Measurements from ENCODE around the gene VAV1. TPM values are rescaled to one million over a fixed set of nuclear protein-coding genes. Genes with fewer than 3 reads are reported as not detected.

Gene VAV1, protein sequence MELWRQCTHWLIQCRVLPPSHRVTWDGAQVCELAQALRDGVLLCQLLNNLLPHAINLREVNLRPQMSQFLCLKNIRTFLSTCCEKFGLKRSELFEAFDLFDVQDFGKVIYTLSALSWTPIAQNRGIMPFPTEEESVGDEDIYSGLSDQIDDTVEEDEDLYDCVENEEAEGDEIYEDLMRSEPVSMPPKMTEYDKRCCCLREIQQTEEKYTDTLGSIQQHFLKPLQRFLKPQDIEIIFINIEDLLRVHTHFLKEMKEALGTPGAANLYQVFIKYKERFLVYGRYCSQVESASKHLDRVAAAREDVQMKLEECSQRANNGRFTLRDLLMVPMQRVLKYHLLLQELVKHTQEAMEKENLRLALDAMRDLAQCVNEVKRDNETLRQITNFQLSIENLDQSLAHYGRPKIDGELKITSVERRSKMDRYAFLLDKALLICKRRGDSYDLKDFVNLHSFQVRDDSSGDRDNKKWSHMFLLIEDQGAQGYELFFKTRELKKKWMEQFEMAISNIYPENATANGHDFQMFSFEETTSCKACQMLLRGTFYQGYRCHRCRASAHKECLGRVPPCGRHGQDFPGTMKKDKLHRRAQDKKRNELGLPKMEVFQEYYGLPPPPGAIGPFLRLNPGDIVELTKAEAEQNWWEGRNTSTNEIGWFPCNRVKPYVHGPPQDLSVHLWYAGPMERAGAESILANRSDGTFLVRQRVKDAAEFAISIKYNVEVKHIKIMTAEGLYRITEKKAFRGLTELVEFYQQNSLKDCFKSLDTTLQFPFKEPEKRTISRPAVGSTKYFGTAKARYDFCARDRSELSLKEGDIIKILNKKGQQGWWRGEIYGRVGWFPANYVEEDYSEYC
- 12.0 and 34.0 TPM in 2 replicates for total RNA-seq (2011; cell fraction: chromatin; rRNA removed; ENCODE audit: low replicate concordance)
- total RNA-seq (2011; cell fraction: nucleolus; rRNA removed) = 15.5 and 23.5 TPM in 2 replicates
- 12.6 and 13.2 TPM in 2 replicates for total RNA-seq (2011; cell fraction: nucleoplasm; rRNA removed)
- total RNA-seq (2014; rRNA removed) = 13.6 and 13.7 TPM in 2 replicates
- total RNA-seq (2014; rRNA removed; fragmentation: Illumina TruSeq; extraction: Trizol) = 8.7 and 9.4 TPM in 2 replicates
- total RNA-seq (2015; rRNA removed; fragmentation: Illumina TruSeq; extraction: Trizol) = 19.1 and 19.7 TPM in 2 replicates
- total RNA-seq (2021) = 17.3 and 20.1 TPM in 2 replicates
- 8.4 and 18.5 TPM in 2 replicates for polyA plus RNA-seq (2011; rRNA removed)
- 7.1 and 10.6 TPM in 2 replicates for polyA plus RNA-seq (2011; cell fraction: cytosol; rRNA removed)
- 19.2 and 28.2 TPM in 2 replicates for polyA plus RNA-seq (2011; cell fraction: nucleus; rRNA removed)
- polyA plus RNA-seq (2012) = 18.1 and 29.2 TPM in 2 replicates
- 12.4 and 13.3 TPM in 2 replicates for polyA plus RNA-seq (2014; fragmentation: Illumina TruSeq; extraction: Trizol)
- polyA plus RNA-seq (2014; fragmentation: Nextera tagmentation; extraction: Ambion mirVana) = 1 to 10 TPM in 1 of 2 experiments, under 1 TPM in 1; 0.46 to 1.3 TPM
- polyA plus RNA-seq (2014; rRNA removed) = 10.9 and 11.1 TPM in 2 replicates
- polyA minus RNA-seq (2011; rRNA and poly(A)+ RNA removed) = 10.3 and 18.3 TPM in 2 replicates
- polyA minus RNA-seq (2011; cell fraction: cytosol; rRNA and poly(A)+ RNA removed) = 4.7 and 11.8 TPM in 2 replicates
- polyA minus RNA-seq (2011; cell fraction: nucleus; rRNA and poly(A)+ RNA removed) = 12.7 and 24.3 TPM in 2 replicates
- Bru-seq, nascent RNA = percentile 49 among the genes with signal in this experiment
- BruChase-seq, experiment 1, labeled RNA remaining after a 2-hour chase = percentile 52 among the genes with signal in this experiment
- BruChase-seq, experiment 2, labeled RNA remaining after a 6-hour chase = percentile 52 among the genes with signal in this experiment
- long read RNA-seq, experiment 1, partial matches to known transcripts = 5 of 10 reads
- long read RNA-seq, experiment 1, other reads (novel, unspliced or antisense) = 2 of 10 reads
- long read RNA-seq, experiment 2, partial matches to known transcripts = 1 of 14 reads
- long read RNA-seq, experiment 2, other reads (novel, unspliced or antisense) = 9 of 14 reads
- long read RNA-seq, experiment 3, partial matches to known transcripts = 1 of 4 reads
- long read RNA-seq, experiment 3, other reads (novel, unspliced or antisense) = 2 of 4 reads

DNA sequence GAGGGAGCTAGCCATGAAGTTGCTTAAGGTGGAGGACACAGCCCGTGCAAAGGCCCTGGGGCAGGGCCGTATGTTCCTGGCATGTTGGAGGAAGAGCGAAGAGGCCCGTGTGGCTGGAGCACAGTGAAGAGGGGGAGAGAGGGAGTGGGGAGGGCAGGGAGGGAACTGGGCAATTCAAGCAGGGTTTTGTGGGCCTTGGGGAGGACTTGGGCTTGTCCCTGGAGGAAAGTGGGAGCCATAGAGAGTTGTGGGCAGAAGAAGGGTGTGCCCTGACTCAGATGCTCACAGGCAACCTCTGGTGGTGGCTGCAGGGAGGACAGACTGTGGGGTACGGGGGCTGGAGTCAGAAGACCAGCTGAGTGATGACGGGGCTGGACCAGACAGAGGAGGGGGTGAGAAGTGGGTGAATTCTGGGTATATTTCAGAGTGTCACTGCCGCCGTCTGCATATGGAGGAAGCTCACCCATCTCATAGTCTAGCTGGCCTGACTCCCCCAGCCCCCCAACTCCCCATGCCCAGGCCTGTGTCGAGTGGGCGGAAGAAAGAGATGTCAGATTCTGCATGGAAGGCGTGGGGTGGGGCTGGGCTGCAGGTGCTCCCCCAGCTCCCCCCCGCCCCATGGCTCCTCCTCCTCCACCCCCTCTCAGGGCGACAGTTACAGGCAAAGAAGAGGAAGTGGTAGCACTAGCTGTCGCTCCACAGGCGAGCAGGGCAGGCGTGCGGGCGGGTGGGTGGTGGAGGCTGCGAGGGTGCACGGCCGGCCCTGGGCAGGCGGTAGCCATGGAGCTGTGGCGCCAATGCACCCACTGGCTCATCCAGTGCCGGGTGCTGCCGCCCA, at the start of gene VAV1:
Gene VAV1, plus strand, starts transcription at position 681 of the 838 bp plus-strand sequence. Its CDS starts 100 bp downstream, at position 781.
- Histone ChIP-seq H3K36me3 (ENCODE audit: control insufficient read depth, insufficient read depth, low read length) (no peaks in the 10 kb centered on the region), H3K27me3 (ENCODE audit: control insufficient read depth in 2 of 2, insufficient read depth in 2 of 2, low read length in 2 of 2) (no peaks in the 10 kb centered on the region), H3K9me1 (ENCODE audit: control insufficient read depth, insufficient read depth, low read length) (no peaks in the 10 kb centered on the region), H3K4me1 (replicated peaks in 1 of 2; ENCODE audit: control insufficient read depth in 2 of 2, insufficient read depth in 2 of 2, low read length in 2 of 2) (peaks cover 0 to 32% of the 10 kb centered on the region in 2 experiments; a peak in 3 of 5 replicates), H2AFZ (ENCODE audit: low read depth, low read length) (peak within 1 kb of the TSS; percentile 90), H3K9me3 (replicated peaks; ENCODE audit: control insufficient read depth, insufficient read depth, low read depth, low read length) (no peaks in the 10 kb centered on the region), H3K9ac (ENCODE audit: insufficient read depth in 1 of 2, low read depth in 2 of 2, low read length in 2 of 2) (peak within 1 kb of the TSS; percentile 54 to 94), H4K20me1 (replicated peaks; ENCODE audit: control insufficient read depth, insufficient read depth, low read length) (no peaks in the 10 kb centered on the region), H3K4me3 (peak within 1 kb of the TSS; percentile 62), H3K4me2 (ENCODE audit: insufficient read depth, low read length) (peak within 1 kb of the TSS; percentile 90), H3K27ac (ENCODE audit: extremely low read depth, low read depth, low read length) (peak within 1 kb of the TSS; percentile 58), H3K79me2 (ENCODE audit: control insufficient read depth, insufficient read depth, low read length) (peaks cover 14% of the 10 kb centered on the region; the same call in 2 of the 3 replicates)
- intact Hi-C loops (cut with micrococcal nuclease) (loop anchor here (2.0 kb wide), 1 partner anchor 35 kb away; the partner anchor contains the start of gene GPR108), in situ Hi-C loops (cut with MboI) (no loop called here)
- FAIRE-seq (no peak), DNase-seq (ENCODE audit: extremely low read depth in 1 of 4, low spot score in 3 of 4) (peak; percentile 75 to 88 (median 78)), ATAC-seq (peak; percentile 79)
- BruUV-seq (replicated peaks) = no TSS peak
- CTCF ChIA-PET (ENCODE audit: low intra/inter-chr PET ratio) = no interaction called here
- 17% methylated on average over 20 of the region's 25 CpGs for WGBS (ENCODE audit: insufficient coverage, low coverage, missing lambda C conversion rate)
- POLR2A ChIA-PET = interaction anchor here (0.6 to 0.8 kb wide), 3 partner anchors 115 to 242 kb away, joined by 3 read pairs; partner anchors contain the start of genes ADGRE1 and TNFSF9
- TF ChIP-seq ZNF316 (IDR thresholded peaks at IDR 0.05) (no peak), ZNF431 (CRISPR knock-in tag; IDR thresholded peaks at IDR 0.05) (0 out of 2 replicates have a peak, but pooled peaks have one; percentile 17), ZNF197 (CRISPR knock-in tag; IDR thresholded peaks at IDR 0.05; ENCODE audit: low read depth) (no peak), FOXK2 (conservative IDR thresholded peaks at IDR 0.05 in 1 of 2, IDR thresholded peaks at IDR 0.05 in 1 of 2; ENCODE audit: low read depth in 2 of 2) (no peak), ZBTB8A (IDR thresholded peaks at IDR 0.05; ENCODE audit: partially characterized antibody) (no peak), RBM34 (IDR thresholded peaks at IDR 0.05; ENCODE audit: borderline replicate concordance, insufficient read depth, low read length) (no peak), ZC3H11A (IDR thresholded peaks at IDR 0.05; ENCODE audit: low read depth, low read length) (no peak), HDAC2 (IDR thresholded peaks at IDR 0.05) (peak; percentile 93), GABPB1 (CRISPR knock-in tag; IDR thresholded peaks at IDR 0.05) (peak; percentile 59), ZNF696 (CRISPR knock-in tag; conservative IDR thresholded peaks at IDR 0.05) (no peak), CHD4 (IDR thresholded peaks at IDR 0.05; ENCODE audit: insufficient read depth, insufficient replicate concordance, low read depth, low read length, poor library complexity, severe bottlenecking) (peak; percentile 81), SMAD4 (CRISPR knock-in tag; conservative IDR thresholded peaks at IDR 0.05) (no peak)
- TF ChIP-seq, protein P1, sequence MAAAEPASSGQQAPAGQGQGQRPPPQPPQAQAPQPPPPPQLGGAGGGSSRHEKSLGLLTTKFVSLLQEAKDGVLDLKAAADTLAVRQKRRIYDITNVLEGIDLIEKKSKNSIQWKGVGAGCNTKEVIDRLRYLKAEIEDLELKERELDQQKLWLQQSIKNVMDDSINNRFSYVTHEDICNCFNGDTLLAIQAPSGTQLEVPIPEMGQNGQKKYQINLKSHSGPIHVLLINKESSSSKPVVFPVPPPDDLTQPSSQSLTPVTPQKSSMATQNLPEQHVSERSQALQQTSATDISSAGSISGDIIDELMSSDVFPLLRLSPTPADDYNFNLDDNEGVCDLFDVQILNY (CRISPR knock-in tag; IDR thresholded peaks at IDR 0.05) = no peak

All from K562 (cell line).